Renal pelvis (tissue), 4 donors: ENCODE measurements around the gene C1orf226. TPM values are rescaled to one million over a fixed set of nuclear protein-coding genes. Genes with fewer than 3 reads are reported as not detected.

Experiments used
- DNase-seq: peaks from one replicate; pipeline ENCODE4 v3.0.0-alpha.2; 2013
- polyA plus RNA-seq, 3 donors: library from polyadenylated mRNA; unstranded; fragments of 120-200 nt; gene quantifications; one replicate each; pipeline ENCODE4 v1.2.1, GENCODE V29; 2013; ENCODE audit not compliant: insufficient read length in 3 of 3

Gene C1orf226
- polyA plus RNA-seq, 3 donors: 15.5 to 25.3 (median 18.0) TPM

DNA sequence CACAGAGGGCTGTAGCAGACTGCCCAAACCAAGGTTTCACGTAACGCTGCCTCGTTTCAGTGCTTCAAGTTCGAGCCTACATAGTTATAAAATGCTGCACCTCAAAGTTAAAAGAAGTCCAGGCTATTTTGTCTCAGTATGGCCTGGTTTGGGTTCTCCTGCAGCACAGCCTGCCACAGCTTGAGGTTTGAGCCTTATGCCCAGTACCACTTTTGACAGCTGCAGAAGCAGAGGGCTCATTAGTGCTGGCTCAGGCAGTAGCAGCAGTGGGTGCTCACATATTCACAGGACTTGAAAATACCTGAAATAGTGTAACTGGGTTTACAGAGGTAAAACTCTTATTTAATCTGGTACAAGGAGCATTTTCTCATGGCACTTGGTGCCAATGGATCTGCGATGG is 20.2 kb upstream of the C1orf226 start:
- no peak for DNase-seq

DNA sequence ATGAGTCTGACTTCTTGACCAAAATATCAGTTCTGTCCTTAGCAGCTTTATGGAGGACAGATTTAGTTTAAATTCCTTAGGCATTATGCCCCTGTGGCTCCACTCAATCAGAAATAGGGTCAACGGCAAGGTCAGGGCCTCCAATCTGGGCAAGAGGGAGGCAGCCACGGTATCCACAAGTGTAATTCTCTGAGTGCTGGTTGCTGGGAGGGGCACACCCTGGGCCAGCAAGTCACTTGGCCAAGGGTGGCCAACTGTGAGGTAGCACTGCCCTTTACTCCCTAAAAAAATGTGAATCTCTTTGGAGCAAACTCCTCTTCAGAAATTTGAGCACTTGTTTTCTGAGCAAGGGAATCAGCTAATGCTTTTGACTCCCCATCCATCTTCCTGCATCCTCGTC is 17.7 kb upstream of the C1orf226 start:
- no peak for DNase-seq

DNA sequence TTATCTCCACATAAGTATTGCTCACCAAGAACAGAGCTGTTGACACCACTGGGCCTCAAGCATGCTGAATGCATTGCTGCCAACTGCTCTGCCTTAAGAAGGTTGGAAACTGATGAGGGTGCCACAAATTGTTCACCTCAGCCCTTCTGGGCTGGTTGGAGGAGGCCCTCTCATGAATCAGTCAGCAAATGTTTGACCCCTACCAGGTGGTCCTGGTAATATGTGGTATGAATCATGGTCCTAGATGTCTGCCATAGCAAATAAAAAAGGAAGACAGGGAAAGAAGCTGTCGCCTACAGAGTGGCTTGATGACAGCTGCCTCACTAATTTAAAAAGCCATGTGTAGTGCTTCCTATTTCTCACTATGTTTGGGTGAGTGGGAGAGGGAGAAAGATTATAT is 17.0 kb upstream of the C1orf226 start:
- DNase-seq: no peak

DNA sequence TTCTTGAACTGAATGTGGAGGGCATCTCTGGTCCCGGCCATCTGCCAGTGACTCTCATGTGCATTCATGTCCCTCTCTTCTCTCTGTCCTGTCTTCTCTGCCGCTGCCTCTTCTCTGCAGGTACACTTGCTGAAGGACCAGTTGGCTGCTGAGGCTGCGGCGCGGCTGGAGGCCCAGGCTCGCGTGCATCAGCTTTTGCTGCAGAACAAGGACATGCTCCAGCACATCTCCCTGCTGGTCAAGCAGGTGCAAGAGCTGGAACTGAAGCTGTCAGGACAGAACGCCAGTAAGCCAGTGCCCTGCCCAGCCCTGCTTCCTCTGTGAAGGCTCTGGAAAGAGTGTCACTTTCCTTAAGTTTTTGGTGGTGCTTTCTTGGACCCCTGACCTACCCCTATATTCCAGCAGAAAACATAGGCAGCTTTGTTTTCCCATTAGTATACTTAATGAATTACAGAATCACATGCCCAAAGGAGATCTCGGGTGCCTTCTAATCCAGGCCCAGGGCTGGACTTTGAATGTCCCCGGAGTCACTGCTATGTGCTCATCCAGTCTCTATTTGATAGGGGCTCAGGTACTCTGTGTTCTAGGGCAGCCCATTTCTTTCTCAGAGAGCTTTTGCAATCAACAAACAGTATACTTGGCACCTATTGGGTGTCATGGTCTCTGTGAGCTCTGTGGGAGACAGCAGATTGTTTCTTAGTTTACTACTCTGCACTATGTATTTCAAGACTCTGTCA is 16.1 kb upstream of the C1orf226 start:
- no peak for DNase-seq

DNA sequence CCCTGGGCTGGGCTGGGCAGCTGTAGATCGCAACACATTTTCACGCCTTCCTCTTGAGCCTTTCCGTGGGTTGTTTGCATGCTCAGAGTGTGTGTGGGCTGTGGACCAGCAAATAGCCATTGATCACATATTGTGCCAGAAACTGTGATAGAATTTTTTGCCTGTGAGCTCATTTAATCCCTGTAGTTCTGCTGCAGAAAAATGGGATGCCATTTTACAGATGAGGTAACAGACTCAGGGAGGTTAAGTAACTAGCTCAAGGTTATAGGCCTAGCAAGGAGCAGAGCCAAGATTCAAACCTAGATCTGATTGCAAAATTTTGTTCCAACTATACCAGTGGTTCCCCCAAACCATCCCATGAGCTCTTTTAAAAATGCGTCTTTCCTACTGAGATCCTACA is 15.4 kb upstream of the C1orf226 start:
- DNase-seq: no peak

DNA sequence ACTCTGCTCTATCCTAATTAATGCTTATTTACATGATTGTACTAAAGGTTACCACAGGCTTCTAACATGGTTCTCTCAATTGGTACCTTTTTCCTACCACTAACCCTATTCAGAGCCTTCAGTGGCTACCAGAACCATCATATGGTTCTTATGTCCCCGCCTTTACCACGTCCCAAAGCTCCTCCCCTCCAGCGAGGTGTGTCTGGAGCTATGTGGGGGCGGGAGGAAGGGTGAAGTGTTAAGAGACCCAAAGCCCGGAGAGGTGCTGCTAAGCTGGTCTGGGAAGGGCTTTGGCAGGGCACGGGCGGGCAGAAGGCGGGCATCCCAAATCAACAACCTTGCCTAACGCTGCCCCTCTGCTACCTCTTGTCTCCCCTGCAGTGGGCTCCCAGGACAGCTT is 14.9 kb upstream of the C1orf226 start:
- DNase-seq: no peak

DNA sequence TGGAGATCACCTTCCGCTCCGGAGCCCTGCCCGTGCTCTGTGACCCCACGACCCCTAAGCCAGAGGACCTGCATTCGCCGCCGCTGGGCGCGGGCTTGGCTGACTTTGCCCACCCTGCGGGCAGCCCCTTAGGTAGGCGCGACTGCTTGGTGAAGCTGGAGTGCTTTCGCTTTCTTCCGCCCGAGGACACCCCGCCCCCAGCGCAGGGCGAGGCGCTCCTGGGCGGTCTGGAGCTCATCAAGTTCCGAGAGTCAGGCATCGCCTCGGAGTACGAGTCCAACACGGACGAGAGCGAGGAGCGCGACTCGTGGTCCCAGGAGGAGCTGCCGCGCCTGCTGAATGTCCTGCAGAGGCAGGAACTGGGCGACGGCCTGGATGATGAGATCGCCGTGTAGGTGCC is 14.5 kb upstream of the C1orf226 start:
- DNase-seq: no peak

DNA sequence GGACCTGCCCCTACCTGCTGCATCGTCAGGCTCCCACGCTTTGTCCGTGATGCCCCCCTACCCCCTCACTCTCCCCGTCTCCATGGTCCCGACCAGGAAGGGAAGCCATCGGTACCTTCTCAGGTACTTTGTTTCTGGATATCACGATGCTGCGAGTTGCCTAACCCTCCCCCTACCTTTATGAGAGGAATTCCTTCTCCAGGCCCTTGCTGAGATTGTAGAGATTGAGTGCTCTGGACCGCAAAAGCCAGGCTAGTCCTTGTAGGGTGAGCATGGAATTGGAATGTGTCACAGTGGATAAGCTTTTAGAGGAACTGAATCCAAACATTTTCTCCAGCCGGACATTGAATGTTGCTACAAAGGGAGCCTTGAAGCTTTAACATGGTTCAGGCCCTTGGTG is 13.8 kb upstream of the C1orf226 start:
- DNase-seq: no peak

DNA sequence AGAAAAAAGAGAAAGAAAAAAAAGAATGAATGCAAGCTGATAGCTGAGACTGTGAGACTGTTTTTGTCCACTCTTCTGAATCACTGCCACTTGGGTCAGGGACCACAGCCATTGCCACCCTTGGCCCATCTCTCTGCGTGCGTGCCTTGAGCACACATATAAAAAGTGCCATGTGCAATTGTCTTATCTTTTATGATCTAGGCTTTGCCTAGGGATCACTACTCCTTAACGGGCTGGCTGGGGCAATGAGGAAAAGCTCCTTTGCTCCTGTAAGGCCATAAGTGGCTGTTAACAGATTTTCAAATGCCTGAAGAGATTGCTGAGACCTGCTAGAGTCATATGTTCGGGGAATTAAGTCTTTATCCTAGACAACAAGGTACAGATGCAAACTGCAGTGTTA is 13.1 kb upstream of the C1orf226 start:
- no peak for DNase-seq

DNA sequence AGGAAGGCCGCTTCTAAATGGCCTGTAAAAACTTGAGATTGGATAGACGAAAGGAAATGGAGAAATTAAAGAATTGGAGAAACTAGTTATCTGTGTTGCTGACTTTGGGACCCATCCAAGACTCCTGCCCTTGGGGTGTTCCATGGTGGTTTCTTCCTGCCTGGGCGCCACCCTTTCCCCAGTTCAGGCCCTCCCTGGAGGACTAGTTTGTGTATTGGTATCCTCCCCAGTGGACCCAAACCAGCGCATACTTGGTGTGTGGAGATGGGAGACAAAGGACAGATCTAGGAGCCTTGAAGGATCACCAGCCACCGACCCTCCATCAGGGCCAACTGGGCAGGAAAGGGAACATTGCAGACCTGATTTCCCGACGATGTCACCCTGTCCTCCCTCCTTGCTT is 12.0 kb upstream of the C1orf226 start:
- DNase-seq: no peak

DNA sequence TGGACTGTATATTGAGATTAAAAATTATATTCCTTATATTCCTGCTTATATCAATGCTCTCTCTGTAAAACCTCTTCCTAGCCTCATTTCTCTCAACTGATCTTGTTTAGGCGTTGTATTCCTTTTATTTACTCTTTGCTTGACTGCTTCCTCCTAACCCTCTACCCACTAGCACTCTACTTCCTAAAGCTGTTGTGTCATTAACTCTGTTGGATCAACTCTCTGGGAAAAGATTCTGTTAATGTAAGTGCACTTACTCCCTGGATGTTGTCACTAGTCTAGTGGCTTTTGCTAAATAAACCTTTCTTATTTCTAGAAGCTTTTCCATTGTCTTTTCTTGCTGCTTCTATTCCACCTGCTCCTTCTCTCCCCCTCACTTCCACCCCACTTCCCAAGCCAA is 11.4 kb upstream of the C1orf226 start:
- no peak for DNase-seq

DNA sequence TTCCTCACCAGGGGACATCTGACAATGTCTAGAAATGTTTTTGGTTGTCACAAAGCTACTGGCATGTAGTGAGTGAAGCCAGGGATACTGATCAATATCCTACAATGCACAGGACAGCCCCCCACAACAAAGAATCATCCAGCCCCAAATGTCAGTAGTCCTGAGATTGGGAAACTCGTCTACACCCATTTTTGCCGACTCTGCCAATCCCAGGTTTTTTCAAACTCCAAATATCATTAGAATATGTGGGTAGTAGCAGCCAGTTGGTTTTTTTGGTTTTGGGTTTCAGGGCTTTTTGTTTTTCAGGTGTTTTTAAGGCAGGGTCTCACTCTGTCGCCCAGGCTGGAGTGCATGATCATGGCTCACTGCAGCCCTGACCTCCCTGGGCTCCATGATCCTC is 10.8 kb upstream of the C1orf226 start:
- no peak for DNase-seq

DNA sequence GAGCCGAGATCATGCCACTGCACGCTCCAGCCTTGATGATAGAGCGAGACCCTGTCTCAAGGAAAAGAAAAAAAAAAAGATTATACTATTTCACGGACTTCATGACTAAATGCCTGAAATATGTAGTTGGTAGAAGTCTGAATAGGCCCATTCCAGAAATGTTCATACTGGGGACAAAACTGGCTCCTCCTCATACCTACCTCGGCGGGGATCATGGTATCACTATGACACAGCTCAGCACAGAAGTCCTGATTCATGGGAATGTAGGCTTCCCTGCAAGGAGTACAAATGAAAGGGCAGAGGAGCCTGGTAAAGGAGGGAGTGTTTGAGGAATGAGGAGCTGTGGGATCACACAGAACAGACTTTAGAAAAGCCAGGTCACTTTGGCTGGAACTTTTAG is 9.9 kb upstream of the C1orf226 start:
- no peak for DNase-seq

DNA sequence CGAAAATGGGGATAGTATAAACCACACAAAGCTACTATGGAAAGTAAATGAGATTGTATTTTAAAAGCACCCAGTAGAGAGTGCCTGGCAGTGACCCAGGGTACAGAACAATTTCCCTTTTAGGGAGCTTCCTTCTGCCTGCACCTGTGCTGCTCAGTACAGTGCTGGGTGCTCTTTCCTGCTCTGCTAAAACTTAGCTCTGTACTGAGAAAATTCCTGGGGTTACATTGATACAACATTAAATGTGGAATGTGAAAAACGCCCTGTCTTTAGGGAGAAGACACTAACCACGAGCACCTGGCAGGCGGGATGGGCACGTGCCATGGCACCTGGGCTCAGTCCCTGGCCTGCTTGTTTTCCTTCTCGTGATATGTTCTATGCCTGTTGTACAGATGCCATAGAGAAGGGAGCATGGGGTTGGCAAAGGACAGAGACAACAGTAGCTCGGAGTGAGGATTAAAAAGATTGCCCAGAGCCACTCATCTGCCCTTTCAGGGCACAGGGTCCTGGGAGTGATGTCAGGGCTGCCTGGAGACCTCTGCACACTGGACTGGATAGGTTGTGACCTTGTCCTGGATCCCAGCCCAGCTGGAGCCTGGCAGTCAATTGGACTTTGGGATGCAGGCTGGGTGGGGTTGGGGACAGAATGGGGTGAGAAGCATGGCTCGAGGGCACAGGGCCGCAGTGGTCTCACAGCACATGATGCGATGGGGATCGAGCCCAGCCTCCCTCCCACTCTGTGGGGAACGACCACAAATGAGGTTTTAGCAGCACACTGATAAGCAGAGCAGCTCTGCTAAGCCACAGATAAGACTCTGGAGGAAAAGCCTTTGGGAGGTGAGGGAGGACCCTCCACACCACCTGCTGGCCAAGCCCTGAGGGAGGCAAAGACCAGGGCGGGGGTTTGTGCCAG is 9.1 kb upstream of the C1orf226 start:
- DNase-seq: no peak

DNA sequence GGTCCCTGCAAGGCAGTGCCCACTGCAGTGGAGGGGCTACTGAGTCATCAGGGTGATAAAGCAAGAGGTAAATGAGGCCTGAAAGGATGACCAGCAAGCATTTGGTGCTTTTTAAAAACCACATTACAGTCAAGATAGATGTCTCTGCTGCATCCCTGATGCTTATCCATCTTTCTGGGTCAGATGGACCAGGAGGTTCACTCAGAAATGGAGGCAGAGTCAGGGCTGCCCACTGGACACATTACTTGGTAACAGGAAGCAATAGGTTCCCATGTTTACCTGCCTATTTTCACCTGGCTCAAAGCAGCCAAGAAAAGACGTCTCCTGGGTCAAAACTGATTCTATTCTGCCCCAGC is 8.5 kb upstream of the C1orf226 start:
- DNase-seq: no peak

DNA sequence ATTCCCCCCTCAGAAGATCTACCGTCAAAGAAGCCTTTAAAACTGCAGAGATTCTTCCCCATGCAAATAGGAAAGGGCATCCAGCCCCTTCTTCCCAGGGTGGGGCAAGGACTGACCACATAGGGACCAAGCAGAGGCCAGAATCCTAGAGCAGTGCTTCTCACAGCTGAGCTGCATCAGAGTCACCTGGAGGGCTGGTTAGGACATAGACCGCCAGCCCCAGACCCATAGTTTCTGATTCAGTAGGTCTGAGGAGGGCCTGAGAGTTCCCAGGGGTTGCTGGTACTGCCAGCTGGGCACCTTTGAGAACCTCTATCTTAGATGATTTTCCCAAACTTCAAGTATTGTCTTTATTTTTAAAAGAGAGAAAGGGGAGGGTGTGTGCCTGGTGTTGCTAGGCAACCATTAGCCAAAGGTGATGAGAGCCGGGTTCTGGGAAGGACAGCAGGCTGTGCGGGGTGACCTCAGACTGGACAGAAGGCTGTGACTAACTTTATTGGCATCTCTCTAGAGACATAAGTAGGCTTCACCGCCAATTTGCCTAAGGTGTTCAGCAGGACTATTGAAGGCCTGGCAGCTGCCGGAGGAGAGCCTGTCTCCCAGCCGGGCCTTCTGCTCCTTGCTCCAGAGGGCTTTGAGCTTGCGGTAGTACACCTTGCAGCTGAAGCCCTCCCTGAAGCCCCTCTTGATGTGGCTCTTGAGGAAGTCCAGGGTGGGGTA is 7.8 kb upstream of the C1orf226 start:
- DNase-seq: no peak

DNA sequence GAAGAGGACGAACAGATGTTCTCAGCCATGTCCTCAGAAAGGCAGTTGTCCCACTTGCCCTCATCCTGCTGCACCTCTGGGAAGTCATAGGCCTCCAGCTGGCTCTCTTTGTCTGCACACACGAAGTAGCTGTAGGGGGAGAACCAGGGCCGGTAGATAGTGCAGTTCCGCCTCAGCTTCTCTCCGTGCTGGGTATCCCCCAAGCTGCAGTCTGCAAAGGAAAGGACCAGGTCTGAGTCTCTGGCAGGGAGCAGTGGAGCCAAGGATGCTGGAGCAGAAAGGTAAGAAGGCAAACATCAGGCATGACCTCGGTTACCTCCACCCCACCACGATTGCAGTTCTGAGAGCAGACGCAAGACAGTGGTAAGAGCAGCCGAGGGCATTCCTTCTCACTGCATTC is 7.1 kb upstream of the C1orf226 start:
- DNase-seq: no peak

DNA sequence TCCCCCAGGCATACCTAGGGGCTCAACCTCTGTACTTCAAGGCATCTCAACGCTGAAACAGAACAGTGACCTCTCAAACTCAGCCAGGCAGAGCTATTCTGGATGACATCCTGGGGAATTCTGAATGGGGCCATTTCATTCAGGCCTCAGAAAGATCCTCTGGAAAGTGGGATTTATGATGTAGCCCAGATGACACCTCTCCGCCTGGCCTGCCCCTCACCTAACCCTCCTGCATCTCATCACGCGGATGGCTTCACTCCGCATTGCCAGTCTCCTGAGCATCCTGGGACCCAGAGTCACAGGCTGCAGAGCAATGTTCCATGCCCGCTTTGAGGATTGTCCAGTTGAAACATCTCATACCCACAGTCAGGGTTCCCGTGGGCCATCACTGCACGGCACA is 6.1 kb upstream of the C1orf226 start:
- no peak for DNase-seq

DNA sequence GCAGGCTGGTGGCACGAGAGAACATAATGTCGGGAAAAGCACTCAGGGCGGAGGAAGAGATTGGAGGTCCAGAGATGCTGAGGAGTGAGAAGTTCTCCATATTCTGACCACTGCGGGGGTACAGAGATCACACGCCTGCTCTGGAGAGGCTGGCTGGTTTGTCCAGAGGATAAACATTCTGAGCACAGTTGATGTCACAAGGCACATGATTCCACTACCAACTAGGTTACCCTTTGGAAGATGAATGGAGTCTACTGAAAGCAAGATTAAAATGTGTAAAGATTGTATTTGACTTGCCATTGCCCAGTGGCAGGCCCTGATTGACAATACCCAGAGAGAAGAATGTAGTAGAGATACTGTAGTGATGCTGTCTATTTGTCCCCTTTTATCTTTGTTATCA is 4.8 kb upstream of the C1orf226 start, which contains the start of gene SPATA46:
Gene SPATA46, minus strand, starts transcription at position 164 of the 400 bp plus-strand sequence. Its CDS starts 64 bp downstream, at position 100.
- DNase-seq: no peak

DNA sequence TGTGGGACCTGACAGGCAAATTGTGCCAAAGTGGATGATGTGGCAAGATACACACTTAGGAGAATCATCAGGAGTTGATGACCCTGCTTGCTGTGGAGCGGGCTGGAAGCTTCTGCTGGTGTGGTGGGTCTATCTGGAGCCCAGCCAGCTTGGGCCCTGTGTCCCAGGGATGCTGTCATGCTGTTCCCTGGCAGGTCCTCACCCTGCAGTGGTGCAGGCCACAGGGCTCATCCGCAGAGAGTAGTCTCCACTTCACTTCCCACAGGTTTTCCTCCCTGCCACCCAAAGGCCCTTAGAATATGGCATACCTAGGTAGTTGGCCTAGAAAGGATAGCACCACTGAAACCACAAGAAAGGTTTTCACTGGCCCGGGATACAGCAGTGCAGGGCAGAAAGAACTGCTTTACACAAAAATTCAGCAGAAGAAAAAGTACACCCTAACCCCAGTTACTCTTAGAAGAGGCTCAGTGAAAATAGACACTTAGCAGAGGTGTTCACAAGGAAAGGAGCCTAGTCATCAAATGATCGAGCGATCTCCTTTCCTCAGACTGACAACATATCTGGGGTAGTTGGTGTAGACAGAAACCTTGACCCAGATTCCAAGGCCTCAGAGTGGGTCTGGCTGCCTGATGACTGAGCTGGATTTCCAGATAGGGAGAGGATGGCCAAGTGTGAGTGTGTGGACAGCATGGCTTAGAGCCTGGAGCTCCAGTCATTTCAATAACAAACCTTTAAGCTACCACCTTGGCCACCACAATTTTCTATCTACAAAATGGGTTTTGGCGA is 1.3 kb upstream of the C1orf226 start:
- DNase-seq: no peak

DNA sequence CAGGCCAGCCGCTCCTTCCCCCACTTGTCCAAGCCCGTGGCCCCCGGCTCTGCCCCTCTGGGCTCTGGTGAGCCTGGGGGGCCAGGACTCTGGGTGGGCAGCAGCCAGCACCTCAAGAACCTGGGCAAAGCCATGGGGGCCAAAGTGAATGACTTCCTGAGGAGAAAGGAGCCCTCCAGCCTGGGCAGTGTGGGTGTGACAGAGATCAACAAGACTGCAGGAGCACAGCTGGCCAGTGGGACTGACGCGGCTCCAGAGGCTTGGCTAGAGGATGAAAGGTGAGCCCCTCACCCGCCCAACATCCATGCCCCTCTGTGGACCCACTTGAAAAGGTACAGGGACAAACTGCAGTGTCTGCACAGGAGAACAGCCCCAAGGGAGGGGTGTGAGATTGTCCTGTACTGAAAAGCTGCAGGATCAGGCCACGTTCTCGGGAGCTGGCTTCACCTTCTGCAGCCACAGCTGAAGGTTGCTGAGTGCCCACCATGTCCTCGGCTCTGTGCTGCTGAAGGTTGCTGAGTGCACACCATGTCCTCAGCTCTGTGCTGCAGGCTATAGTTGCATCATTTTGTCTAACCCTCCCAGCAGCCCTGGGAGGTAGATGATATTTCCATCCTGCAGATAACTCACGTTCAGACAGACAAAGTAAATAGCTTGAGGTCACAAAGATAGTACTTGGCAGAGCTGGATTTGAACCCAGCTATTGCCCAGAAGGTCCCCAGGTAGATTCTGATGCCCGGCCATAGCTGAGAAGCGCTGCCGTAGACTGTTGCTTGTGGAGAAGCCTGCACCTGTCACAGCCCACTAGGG is 618 bp downstream of the C1orf226 start:
- DNase-seq: no peak
